Transverse colon (tissue), 4 donors: ENCODE data around the gene FNDC1. TPM values are rescaled to one million over a fixed set of nuclear protein-coding genes. Genes with fewer than 3 reads are reported as not detected.

Experiments
- DNase-seq: peaks from one replicate; pipeline ENCODE4 v3.0.0-alpha.2; 2019
- H3K27ac ChIP-seq, 4 donors: fragments of 200-600 bp; sonication (generic); 2 replicates each; pipeline ENCODE4 v1.5.1; 2016 to 2018; ENCODE audit warnings: inconsistent platforms in 4 of 4
- H3K27me3 ChIP-seq: fragments of 200-600 bp; sonication (generic); 2 replicates; pipeline ENCODE4 v1.5.1; 2017; ENCODE audit warnings: inconsistent platforms
- H3K36me3 ChIP-seq, 4 donors: fragments of 200-600 bp; sonication (generic); 2 replicates each; pipeline ENCODE4 v1.5.1; 2017 to 2019; ENCODE audit warnings: inconsistent platforms in 4 of 4
- H3K4me1 ChIP-seq, 4 donors: fragments of 200-600 bp; sonication (generic); 2 replicates each; pipeline ENCODE4 v1.5.1; 2017 to 2020; ENCODE audit warnings: inconsistent platforms in 4 of 4
- H3K4me3 ChIP-seq, 4 donors: fragments of 200-600 bp; sonication (generic); 1 replicate in 1 of 4; 2 replicates in 3 of 4; pipeline versions ENCODE4 v1.5.1 to v1.6.1; 2017 to 2019; ENCODE audit warnings: inconsistent platforms in 4 of 4
- H3K9me3 ChIP-seq, 2 donors: fragments of 200-600 bp; sonication (generic); 2 replicates each; pipeline ENCODE4 v1.5.1; 2017 to 2019; ENCODE audit warnings: inconsistent platforms in 2 of 2
- EP300 ChIP-seq: sonication (generic); formaldehyde crosslinking; IDR thresholded peaks from one replicate; pipeline ENCODE4 v1.6.1; 2017; ENCODE audit warnings: antibody characterized with exemption, low read depth
- POLR2A ChIP-seq: fragments of 450-650 bp; IDR thresholded peaks from one replicate; pipeline ENCODE4 v1.6.1; 2016; ENCODE audit warnings: antibody characterized with exemption, mild to moderate bottlenecking, moderate library complexity
- POLR2AphosphoS5 ChIP-seq, 3 donors: sonication (generic); formaldehyde crosslinking; IDR thresholded peaks; one replicate each; pipeline ENCODE4 v1.6.1; 2016; ENCODE audit warnings: antibody characterized with exemption in 3 of 3
- WGBS, 2 donors: methylation state at CpG; one replicate each; pipeline ENCODE4 v1.1.5; 2018; ENCODE audit warnings: low coverage in 1 of 2; 5-methylcytosine and 5-hydroxymethylcytosine counted together
- in situ Hi-C, 4 donors: fragments of 200-750 bp; cut with MboI; loops; one replicate each; pipeline versions ENCODE4 v1.15.0 to v1.15.1; 2017; ENCODE audit warnings: low sequenced_read_pairs in 3 of 4, low pct_ligation_motif_present in 1 of 4, low pct_unique_long_range_greater_than_20kb in 1 of 4
- intact Hi-C: fragments of 100-400 bp; cut with DNase I; formaldehyde crosslinking; loops from one replicate; pipeline ENCODE4 v1.15.1; 2023; ENCODE audit warnings: low total_unique reads
- total RNA-seq, 4 donors: library from RNA; depleted of rRNA; stranded (reverse); fragments of >200 nt; gene quantifications; one replicate each; pipeline ENCODE4 v1.1.0, GENCODE V29; 2016
- TF ChIP-seq, protein P1 (sequence below), 5 experiments: fragments of 200-600 bp in 3 of 5; fragments of 450-650 bp in 2 of 5; sonication (generic) in 3 of 5; IDR thresholded peaks; 1 replicate in 2 of 5; 2 replicates in 3 of 5; pipeline ENCODE4 v1.5.1; 2016 to 2017; ENCODE audit warnings: antibody characterized with exemption in 5 of 5, inconsistent platforms in 3 of 5, mild to moderate bottlenecking in 2 of 5, moderate library complexity in 1 of 5

The FNDC1 gene
- total RNA-seq, 4 donors from 2014 or later: 0.64 to 14.2 (median 2.4) TPM

DNA sequence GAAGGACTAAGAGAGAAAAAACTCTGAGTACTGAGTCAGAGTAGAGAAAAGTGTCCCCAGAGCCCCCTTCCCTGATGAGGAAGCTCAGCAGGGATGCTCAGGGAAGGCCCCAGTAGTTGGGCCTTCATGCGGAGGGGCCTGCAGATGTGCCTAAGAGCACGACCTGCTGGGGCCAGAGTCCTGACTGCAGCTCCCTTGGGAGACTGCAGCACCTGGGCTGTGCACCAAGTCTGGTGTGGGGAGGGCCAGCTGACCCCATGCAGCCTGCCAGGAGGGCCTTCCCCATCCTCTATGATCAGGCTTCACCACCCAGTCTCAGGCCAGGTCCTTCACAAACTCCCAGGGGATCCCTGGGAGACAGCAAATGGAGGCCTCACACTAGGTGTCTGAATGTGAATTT, 130.4 kb downstream of the FNDC1 start:
- H3K36me3 ChIP-seq: no peaks in the 10 kb centered on the region
- H3K27me3 ChIP-seq: no peaks in the 10 kb centered on the region
- no peak overlapping the region for H3K27ac ChIP-seq
- no peaks in the 10 kb centered on the region for H3K9me3 ChIP-seq
- intact Hi-C loops: no loop called here
- no peaks in the 10 kb centered on the region for H3K4me1 ChIP-seq
- DNase-seq: no peak
- TF ChIP-seq, protein P1, sequence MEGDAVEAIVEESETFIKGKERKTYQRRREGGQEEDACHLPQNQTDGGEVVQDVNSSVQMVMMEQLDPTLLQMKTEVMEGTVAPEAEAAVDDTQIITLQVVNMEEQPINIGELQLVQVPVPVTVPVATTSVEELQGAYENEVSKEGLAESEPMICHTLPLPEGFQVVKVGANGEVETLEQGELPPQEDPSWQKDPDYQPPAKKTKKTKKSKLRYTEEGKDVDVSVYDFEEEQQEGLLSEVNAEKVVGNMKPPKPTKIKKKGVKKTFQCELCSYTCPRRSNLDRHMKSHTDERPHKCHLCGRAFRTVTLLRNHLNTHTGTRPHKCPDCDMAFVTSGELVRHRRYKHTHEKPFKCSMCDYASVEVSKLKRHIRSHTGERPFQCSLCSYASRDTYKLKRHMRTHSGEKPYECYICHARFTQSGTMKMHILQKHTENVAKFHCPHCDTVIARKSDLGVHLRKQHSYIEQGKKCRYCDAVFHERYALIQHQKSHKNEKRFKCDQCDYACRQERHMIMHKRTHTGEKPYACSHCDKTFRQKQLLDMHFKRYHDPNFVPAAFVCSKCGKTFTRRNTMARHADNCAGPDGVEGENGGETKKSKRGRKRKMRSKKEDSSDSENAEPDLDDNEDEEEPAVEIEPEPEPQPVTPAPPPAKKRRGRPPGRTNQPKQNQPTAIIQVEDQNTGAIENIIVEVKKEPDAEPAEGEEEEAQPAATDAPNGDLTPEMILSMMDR (IDR thresholded peaks at IDR 0.05): no peak
- TF ChIP-seq EP300 (no peak), POLR2A (no peak), POLR2AphosphoS5 (IDR thresholded peaks at IDR 0.05) (no peak)
- no peak overlapping the region for H3K4me3 ChIP-seq
- in situ Hi-C loops: no loop called here
- 54% methylated on average over 2 of the region's 2 CpGs; no CpG with 5 or more reads in 1 of the 2 donors for WGBS, 2 donors

DNA sequence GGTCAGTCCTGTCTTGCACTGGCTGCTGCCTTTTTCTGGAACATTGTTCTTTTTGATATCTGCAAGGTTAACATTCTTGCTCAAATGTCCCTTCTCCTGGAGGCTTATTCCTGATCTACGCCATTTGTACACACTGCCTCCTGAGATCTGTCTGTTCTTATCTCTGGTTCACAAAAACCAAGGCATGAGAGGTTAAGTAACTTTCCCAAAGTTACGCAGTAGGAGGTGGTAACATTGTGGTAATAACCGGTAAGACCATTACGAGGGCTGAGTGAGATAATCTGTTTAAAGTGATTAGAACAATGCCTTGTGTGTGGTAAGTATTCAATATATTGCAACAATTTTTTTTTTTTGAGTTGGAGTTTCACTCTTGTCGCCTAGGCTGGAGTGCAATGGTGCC, 132.1 kb downstream of the FNDC1 start:
- 60 to 92% methylated on average over 1 to 5 of the region's 5 CpGs for WGBS, 2 donors
- TF ChIP-seq POLR2A (no peak), POLR2AphosphoS5 (IDR thresholded peaks at IDR 0.05) (no peak), EP300 (no peak)
- TF ChIP-seq, protein P1 (IDR thresholded peaks at IDR 0.05): no peak
- DNase-seq: no peak
- H3K27ac ChIP-seq: no peak overlapping the region
- H3K36me3 ChIP-seq: no peaks in the 10 kb centered on the region
- in situ Hi-C loops (no loop called here), intact Hi-C loops (no loop called here)
- H3K4me3 ChIP-seq: no peak overlapping the region
- H3K9me3 ChIP-seq: no peaks in the 10 kb centered on the region
- no peaks in the 10 kb centered on the region for H3K27me3 ChIP-seq
- no peaks in the 10 kb centered on the region for H3K4me1 ChIP-seq

DNA sequence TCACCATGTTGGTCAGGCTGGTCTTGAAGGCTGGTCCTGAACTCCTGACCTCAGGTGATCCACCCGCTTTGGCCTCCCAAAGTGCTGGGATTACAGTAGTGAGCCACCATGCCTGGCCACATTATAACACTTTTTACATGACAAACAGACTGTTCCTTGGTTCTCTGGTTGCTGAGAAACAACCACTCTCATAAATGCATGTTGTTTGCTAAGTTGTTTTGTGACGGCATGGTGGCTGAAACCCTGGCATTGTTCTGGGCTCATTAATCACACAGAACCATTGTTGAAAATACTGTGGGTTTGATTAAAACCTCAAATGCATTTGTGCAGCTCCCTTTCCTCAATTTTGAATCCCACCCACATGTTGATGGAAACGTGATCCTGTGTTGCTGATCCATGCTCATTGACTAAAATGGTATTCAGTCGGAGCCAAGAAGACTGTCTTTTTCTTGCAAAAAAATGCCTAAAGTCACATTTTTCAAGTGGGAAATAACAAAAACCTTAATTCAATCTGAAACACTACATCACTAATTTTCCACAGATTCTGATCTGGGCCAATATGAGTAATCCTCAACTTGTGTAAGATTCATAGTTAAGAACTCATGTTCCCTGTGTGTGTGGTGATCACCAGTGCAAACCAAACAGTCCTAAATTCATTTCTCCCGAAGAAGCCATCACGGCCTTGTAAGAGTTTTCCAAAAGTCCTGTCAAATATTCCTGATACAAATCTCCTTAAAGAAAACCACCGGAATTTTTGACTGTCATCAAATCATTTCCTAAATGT, 132.8 kb downstream of the FNDC1 start:
- intact Hi-C loops: no loop called here
- H3K4me1 ChIP-seq: no peaks in the 10 kb centered on the region
- no peak overlapping the region for H3K27ac ChIP-seq
- H3K9me3 ChIP-seq: no peaks in the 10 kb centered on the region
- H3K36me3 ChIP-seq: no peaks in the 10 kb centered on the region
- no peak overlapping the region for H3K4me3 ChIP-seq
- 81 to 87% methylated on average over 6 to 7 of the region's 7 CpGs for WGBS, 2 donors
- TF ChIP-seq, protein P1 (IDR thresholded peaks at IDR 0.05): no peak
- TF ChIP-seq EP300: no peak
- no peak for TF ChIP-seq POLR2A
- TF ChIP-seq POLR2AphosphoS5 (IDR thresholded peaks at IDR 0.05): no peak
- no peaks in the 10 kb centered on the region for H3K27me3 ChIP-seq
- in situ Hi-C loops: no loop called here
- no peak for DNase-seq

DNA sequence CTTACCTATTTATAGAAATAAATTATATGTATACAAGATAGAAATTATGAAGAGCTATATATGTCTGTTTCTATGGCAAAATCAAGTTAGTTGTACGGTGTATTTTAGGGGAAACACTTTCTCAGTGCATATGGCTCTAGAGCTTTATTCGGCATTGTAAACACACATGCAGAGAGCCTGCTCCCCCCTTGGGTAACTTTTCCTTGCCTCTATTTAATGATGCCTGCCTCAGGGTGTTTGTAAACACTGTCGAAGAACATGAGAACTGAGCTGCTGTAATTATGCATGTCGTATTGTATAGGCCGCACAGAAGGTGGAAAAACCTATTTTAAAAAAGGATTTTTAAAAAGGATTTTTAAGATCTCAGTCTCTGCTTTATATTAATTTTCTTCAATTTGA, 133.4 kb downstream of the FNDC1 start:
- no peaks in the 10 kb centered on the region for H3K9me3 ChIP-seq
- no peak overlapping the region for H3K4me3 ChIP-seq
- no peaks in the 10 kb centered on the region for H3K4me1 ChIP-seq
- in situ Hi-C loops (no loop called here), intact Hi-C loops (no loop called here)
- no peak overlapping the region for H3K27ac ChIP-seq
- WGBS, 2 donors: 60 to 80% methylated on average over 4 to 5 of the region's 5 CpGs
- no peak for DNase-seq
- TF ChIP-seq POLR2AphosphoS5 (IDR thresholded peaks at IDR 0.05) (no peak), POLR2A (no peak), EP300 (no peak)
- TF ChIP-seq, protein P1 (IDR thresholded peaks at IDR 0.05): no peak
- H3K27me3 ChIP-seq: no peaks in the 10 kb centered on the region
- no peaks in the 10 kb centered on the region for H3K36me3 ChIP-seq
